Calu3 (cell line): ENCODE measurements around the gene PLCG2. TPM values are rescaled to one million over a fixed set of nuclear protein-coding genes. Genes with fewer than 3 reads are reported as not detected.

Source experiments
- BruUV-seq: library from RNA; stranded (reverse); fragments of 400-500 nt; replicated peaks from 2 replicates; lab custom pipeline; 2021; lab: Mats Ljungman, UMichigan
- CTCF ChIA-PET: fragments of 300-600 bp; sonication (Branson Sonifier 250); formaldehyde crosslinking; loops from one replicate; lab custom pipeline; 2022; ENCODE audit warnings: antibody characterized with exemption; lab: Charles Lee
- DNase-seq: peaks from one replicate; pipeline ENCODE4 v3.0.0; 2022
- H3K27ac Mint-ChIP-seq: one replicate; pipeline ENCODE4 v1.8.0; 2022; ENCODE audit warnings: mixed read lengths; ENCODE audit not compliant: unreplicated experiment
- H3K27me3 Mint-ChIP-seq: one replicate; pipeline ENCODE4 v1.8.0; 2022; ENCODE audit warnings: mixed read lengths; ENCODE audit not compliant: unreplicated experiment
- H3K36me3 Mint-ChIP-seq: one replicate; pipeline ENCODE4 v1.8.0; 2022; ENCODE audit warnings: mild to moderate bottlenecking, moderate library complexity, mixed read lengths; ENCODE audit not compliant: insufficient read depth, unreplicated experiment
- H3K4me1 Mint-ChIP-seq: one replicate; pipeline ENCODE4 v1.8.0; 2022; ENCODE audit warnings: mild to moderate bottlenecking, low read depth, mixed read lengths; ENCODE audit not compliant: unreplicated experiment
- H3K4me3 Mint-ChIP-seq: one replicate; pipeline ENCODE4 v1.8.0; 2022; ENCODE audit warnings: mild to moderate bottlenecking, low read depth, moderate library complexity, mixed read lengths; ENCODE audit not compliant: unreplicated experiment
- H3K9me3 Mint-ChIP-seq: one replicate; pipeline ENCODE4 v1.8.0; 2022; ENCODE audit warnings: low read depth, mixed read lengths; ENCODE audit not compliant: unreplicated experiment
- intact Hi-C: fragments of 100-400 bp; cut with micrococcal nuclease; formaldehyde crosslinking; loops from one replicate; pipeline ENCODE4 v1.10.0; 2022; ENCODE audit not compliant: unreplicated experiment
- total RNA-seq: library from RNA; stranded (reverse); gene quantifications from 2 replicates; pipeline ENCODE4 v1.2.3, GENCODE V29; 2022
- TF ChIP-seq, protein P1 (sequence below): fragments of 200-600 bp; IDR thresholded peaks from one replicate; pipeline ENCODE4 v1.8.0; 2022; ENCODE audit warnings: antibody characterized with exemption; ENCODE audit not compliant: unreplicated experiment

Gene PLCG2
- total RNA-seq, 1 experiment from 2014 or later: 3.4 TPM

DNA sequence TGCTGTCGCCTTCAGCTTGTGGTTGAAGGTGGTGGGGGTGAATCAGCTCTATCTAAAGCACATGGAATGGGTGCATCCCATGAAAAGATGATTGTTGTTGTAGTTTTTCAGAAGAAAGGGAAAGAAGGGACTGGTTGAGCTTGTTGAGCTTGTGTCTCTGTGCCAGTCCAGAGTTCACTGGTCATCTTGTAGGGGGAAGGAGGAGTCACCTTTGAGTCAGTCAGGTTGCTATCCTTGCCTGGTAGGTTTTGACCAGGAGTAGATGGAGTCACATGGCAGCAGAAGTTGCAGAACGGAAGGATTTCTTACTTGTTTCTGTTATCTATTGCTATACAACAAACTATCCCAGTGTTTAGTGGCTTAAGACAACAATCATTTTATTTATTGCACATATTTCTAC is 73.3 kb downstream of the PLCG2 start:
- no peaks in the 10 kb centered on the region for H3K36me3 Mint-ChIP-seq
- no peak overlapping the region for H3K4me3 Mint-ChIP-seq
- peaks cover 7% of the 10 kb centered on the region for H3K4me1 Mint-ChIP-seq
- DNase-seq: no peak
- no peak overlapping the region for H3K27ac Mint-ChIP-seq
- CTCF ChIA-PET: interaction anchor here (0.6 to 0.7 kb wide), 2 partner anchors 14 to 25 kb away, joined by 3 read pairs; no protein-coding TSS in a partner anchor
- no TSS peak for BruUV-seq
- H3K27me3 Mint-ChIP-seq: peaks cover 78% of the 10 kb centered on the region
- intact Hi-C loops: no loop called here
- TF ChIP-seq, protein P1, sequence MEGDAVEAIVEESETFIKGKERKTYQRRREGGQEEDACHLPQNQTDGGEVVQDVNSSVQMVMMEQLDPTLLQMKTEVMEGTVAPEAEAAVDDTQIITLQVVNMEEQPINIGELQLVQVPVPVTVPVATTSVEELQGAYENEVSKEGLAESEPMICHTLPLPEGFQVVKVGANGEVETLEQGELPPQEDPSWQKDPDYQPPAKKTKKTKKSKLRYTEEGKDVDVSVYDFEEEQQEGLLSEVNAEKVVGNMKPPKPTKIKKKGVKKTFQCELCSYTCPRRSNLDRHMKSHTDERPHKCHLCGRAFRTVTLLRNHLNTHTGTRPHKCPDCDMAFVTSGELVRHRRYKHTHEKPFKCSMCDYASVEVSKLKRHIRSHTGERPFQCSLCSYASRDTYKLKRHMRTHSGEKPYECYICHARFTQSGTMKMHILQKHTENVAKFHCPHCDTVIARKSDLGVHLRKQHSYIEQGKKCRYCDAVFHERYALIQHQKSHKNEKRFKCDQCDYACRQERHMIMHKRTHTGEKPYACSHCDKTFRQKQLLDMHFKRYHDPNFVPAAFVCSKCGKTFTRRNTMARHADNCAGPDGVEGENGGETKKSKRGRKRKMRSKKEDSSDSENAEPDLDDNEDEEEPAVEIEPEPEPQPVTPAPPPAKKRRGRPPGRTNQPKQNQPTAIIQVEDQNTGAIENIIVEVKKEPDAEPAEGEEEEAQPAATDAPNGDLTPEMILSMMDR: no peak
- no peaks in the 10 kb centered on the region for H3K9me3 Mint-ChIP-seq

DNA sequence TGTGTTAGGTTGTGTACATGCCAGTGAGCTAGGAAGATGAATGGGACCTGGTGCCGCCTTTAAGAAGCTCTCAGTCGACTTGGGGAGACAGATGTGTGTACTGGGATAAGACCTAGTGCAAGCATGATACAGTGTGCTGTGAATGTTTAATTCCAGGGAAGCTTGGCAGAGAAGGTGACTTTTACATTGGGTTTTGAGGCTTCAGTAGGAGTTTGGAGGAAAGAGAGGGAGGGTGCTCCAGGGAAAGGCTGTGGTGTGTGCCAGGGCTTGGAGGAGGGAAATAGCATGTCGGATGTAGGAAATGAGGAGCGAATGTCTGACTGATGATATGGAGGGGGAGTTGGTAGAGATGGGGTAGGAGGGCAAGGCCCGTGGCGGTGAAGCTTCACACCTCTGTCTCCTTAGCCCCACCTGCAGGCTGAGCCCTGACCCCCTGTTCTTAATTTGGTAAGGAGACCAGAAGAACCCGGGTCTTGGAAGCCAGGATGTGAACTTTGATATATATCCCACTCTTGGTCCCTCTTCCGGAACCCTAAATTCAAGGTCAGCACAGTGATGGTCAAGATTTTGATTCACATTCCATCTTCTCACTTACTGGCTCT is 76.6 kb downstream of the PLCG2 start:
- no TSS peak for BruUV-seq
- H3K27ac Mint-ChIP-seq: no peak overlapping the region
- TF ChIP-seq, protein P1: no peak
- H3K4me3 Mint-ChIP-seq: no peak overlapping the region
- no peak for DNase-seq
- H3K4me1 Mint-ChIP-seq: no peaks in the 10 kb centered on the region
- intact Hi-C loops: no loop called here
- CTCF ChIA-PET: no interaction called here
- H3K9me3 Mint-ChIP-seq: no peaks in the 10 kb centered on the region
- peaks cover 69% of the 10 kb centered on the region for H3K27me3 Mint-ChIP-seq
- no peaks in the 10 kb centered on the region for H3K36me3 Mint-ChIP-seq

DNA sequence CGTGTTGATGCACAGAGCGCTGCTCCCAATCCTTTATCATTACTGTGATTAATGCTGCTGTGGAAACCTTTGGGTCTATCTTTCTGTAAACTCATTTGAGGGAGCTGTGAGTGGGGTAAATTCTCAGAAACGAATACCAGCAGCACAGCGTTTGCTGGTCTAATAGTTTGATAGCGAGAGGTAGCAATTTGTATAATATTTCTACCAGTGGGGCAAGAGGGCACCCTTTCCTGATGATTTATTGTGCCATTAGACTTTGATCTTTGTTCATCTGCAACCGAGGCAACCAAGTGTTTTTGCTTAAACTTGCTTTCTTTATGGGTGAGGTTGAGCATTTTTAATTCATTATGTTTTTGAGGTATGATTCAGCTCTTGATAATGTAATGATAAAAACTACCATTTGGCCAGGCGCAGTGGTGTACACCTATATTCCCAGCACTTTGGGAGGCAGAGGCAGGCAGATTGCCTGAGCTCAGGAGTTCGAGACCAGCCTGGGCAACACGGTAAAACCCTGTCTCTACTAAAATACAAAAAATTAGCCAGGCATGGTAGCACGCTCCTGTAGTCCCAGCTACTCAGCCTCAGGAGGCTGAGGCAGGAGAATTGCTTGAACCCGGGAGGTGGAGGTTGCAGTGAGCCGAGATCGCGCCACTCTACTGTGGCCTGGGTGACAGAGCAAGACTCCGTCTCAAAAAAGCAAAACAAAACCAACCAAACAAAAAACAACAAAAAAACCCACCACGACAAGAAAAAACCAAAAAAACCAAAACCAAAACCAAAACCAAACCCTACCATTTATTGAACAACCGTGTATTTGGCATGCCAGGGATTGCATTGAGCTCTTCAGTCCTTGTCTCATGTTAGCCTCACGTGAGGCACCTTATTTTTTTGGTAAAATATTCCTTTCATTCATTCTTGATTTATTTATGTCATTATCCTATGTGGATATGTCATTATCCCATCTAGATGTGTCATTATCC is 81.5 kb downstream of the PLCG2 start:
- intact Hi-C loops: no loop called here
- H3K4me3 Mint-ChIP-seq: no peak overlapping the region
- CTCF ChIA-PET: interaction anchor here (1.5 kb wide), 1 partner anchor 13 kb away, joined by 5 read pairs; no protein-coding TSS in a partner anchor
- peaks cover 8% of the 10 kb centered on the region for H3K4me1 Mint-ChIP-seq
- BruUV-seq: no TSS peak
- no peaks in the 10 kb centered on the region for H3K36me3 Mint-ChIP-seq
- H3K9me3 Mint-ChIP-seq: no peaks in the 10 kb centered on the region
- H3K27ac Mint-ChIP-seq: no peak overlapping the region
- TF ChIP-seq, protein P1: no peak
- H3K27me3 Mint-ChIP-seq: peaks cover 90% of the 10 kb centered on the region
- DNase-seq: no peak

DNA sequence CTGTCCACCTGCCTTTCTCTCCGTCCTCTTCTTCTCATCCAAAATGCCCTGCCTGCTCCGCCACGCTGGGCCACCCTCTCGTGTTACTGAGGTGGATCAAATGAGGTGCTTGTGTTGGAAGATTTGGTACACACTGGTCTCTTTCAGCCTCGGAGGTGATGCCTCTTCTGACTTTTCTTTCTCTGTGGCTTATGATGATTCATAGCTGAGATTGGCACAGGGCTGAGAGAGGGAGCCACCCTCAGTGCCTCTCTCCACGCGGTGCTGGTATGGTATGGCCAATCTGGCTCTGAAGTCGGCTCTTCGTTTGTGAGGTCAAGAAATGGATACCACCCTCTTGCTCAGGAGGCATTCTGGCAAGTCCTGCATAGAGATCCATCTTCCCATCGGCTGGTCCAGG is 82.4 kb downstream of the PLCG2 start:
- no TSS peak for BruUV-seq
- CTCF ChIA-PET: interaction anchor here (0.8 to 1.5 kb wide), 2 partner anchors 12 to 25 kb away, joined by 3 to 5 read pairs; no protein-coding TSS in a partner anchor
- DNase-seq: no peak

More for the DNA sequence above, 82.4 kb downstream of the PLCG2 start:
- H3K27me3 Mint-ChIP-seq: peaks cover 81% of the 10 kb centered on the region
- peaks cover 8% of the 10 kb centered on the region for H3K4me1 Mint-ChIP-seq
- H3K36me3 Mint-ChIP-seq: no peaks in the 10 kb centered on the region
- TF ChIP-seq, protein P1: no peak
- no peaks in the 10 kb centered on the region for H3K9me3 Mint-ChIP-seq
- intact Hi-C loops: no loop called here
- H3K4me3 Mint-ChIP-seq: no peak overlapping the region
- H3K27ac Mint-ChIP-seq: no peak overlapping the region
